CD4-positive, alpha-beta T cell treated with Interleukin-6 for 4 hours (primary cell): ENCODE measurements around the gene TEAD2.
"Not testable (repeated sequence)": the region's sequence is repeated elsewhere in the genome, so short reads cannot be mapped to it uniquely, and the experiment has no call there.

Experiments
- DNase-seq: peaks from one replicate; pipeline ENCODE4 v3.0.0-alpha.2; 2020; ENCODE audit warnings: mixed read lengths

The TEAD2 gene

DNA sequence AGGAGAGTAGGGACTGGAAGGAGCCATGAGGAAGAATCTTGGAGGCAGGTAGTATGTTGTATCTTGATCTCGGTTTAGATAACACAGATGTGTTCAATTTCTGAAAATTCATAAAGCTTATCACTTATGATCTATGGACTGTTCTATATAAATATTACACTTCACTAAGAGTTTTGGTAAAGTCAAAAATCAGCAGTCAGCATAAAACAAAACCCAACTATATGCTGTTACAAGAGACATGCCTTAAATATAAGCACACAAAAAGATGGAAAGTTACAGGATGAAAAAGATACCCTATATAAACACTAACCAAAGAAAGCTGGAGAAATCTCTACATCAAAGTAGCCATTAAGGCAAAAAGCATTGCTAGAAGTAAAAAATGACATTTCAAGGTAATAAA, 21.4 kb upstream of the TEAD2 start:
- no peak for DNase-seq

DNA sequence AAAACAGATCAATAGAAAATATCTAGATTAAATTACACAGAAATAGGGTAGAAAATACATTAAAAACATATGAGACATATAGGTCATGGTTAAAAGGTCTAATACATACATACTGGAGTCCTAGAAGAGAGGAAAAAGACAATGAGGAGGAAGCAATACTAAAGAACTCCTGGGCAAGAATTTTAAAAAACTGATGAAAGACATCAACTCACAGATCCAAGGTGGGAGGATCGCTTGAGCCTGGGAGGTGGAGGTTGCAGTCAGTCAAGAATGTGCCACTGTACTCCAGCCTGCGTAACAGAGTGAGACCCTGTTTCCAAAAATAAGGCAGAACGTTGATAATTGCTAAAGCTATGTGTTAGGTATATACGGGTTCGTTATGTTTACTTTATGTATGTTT, 20.4 kb upstream of the TEAD2 start:
- DNase-seq: no peak

DNA sequence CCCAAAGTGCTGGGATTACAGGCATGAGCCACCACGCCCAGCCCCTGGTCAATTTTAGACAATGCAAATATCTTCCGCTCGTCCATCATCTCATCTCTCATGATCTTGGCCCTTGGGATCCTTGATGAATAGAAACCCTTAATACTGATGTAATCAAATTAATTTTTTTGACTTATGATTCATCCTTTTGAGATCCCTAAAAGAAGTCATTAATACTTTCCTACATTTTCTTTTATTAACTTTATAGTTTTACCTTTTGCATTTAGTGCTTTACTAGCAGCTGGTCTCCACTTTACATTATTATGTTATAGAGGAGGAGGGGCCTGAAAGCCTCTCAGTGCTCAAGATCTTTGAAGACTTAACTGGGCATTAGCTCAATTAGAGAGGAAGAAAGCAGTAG, 18.2 kb upstream of the TEAD2 start:
- no peak for DNase-seq

DNA sequence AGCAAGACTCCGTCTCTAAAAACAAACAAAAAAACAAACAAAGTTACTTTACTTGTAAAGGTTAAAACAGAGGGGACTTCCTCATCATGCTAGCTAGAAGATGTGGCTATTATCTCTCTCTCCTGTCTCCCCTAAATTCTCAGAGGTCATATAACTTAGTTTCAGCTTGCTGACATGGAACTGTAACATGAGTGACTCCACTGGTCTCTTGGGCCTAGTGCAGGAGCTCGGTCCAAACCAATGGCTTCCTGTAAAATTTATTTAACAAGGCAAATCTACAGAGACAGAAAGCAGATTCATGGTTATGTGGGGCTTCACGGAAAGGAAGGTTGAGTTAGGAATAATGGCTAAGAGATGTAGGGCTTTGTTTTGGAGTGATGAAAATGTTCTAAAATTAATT, 16.3 kb upstream of the TEAD2 start:
- no peak for DNase-seq

DNA sequence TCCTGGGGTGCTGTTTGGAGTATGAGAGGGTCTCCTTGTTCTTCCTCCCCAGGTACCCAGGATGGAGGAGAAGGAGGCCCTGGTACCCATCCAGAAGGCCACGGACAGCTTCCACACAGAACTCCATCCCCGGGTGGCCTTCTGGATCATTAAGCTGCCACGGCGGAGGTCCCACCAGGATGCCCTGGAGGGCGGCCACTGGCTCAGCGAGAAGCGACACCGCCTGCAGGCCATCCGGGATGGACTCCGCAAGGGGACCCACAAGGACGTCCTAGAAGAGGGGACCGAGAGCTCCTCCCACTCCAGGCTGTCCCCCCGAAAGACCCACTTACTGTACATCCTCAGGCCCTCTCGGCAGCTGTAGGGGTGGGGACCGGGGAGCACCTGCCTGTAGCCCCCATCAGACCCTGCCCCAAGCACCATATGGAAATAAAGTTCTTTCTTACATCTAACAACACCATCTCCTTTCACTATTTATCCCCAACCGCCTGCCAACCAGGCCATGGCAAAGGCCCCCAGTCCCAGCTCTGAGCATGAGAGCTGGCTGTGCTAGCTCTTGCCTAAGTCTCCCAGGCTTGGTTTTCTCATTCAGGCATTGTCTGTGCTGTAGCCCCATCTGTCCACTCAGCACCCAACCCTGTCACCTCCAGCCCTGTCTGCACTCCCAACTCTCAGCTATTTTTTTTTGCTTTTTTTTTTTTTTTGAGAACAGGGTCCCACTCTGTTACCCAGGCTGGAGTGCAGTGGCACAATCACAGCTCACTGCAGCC, 12.6 kb upstream of the TEAD2 start:
- no peak for DNase-seq

DNA sequence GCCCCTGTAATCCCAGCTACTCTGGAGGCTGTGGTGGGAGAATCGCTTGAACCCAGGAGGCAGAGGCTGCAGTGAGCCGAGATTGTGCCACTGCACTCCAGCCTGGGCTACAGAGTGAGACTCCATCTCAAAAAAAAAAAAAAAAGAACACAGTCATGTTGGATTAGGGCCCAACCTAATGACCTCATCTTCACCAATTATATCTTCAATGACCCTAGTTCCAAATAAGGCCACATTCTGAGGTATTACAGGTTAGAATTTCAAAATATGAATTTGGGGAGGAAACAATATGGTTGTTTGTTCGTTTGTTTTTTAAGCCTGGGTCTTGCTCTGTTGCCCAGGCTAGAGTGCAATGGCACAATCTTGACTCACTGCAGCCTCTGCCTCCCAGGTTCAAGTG, 11.0 kb upstream of the TEAD2 start:
- DNase-seq: not testable (repeated sequence)

DNA sequence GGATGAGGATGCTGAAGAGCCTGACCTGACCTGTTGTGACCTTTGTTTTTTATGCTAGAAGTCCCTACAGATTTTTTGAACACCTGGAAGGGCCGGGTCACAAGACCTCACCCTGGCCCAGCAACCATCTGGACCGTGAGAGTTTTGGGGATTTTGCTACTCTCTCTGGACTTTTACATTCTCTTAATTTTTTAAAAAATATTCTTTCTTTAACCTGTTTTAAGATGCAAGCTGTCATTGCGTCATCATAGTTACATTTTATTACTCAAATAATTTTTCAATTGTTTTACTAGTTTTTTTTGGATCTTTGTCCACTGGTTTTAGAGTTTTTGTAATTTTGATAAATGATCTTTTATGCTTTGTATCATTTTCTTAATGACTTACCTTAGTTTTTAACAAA, 9.0 kb upstream of the TEAD2 start:
- no peak for DNase-seq

DNA sequence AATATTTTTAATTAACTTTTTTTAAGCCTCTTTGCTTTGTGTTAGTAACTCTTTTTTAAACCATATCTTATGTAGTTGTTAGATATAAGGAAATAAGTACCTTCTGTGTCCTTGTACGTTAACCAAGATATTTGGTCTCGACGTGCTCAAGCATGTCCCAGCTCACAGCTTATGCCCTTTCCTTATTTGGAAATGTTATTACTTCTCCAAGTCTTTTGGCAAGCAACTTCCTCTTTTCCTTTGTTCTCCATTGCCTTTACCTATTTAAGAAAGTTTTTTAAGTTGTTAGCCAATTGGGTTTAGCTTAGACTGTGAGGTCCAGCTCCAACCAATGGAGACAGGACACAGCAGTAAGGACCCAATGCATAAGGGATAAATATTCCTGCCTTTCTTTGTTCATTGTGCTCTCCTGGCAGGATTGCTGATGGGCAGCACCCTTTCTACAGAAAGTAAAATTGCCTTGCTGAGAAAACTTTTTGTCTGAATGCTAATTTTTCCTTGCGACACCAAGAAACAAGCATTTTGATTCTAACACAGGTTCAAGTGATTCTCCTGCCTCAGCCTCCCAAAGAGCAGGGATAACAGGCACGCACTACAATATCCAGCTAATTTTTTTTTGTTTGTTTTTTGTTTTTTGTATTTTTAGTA, 6.6 kb upstream of the TEAD2 start:
- no peak for DNase-seq

DNA sequence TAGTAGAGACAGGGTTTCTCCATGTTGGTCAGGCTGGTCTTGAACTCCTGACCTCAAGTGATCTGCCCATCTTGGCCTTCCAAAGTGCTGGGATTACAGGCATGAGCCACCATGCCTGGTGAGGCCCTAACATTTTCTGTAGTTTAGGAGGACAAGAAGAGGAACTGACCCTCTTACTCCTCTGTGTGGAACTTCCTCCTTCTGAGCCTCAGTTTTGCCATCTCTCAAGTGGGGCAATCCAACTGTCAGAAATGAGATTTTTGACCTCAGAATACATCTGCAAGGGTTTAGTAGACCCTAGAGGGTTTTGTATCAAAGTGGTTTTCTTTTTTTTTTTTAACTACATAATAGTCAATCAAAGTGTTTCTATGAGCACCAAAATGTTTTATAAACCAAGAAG, 3.9 kb upstream of the TEAD2 start:
- no peak for DNase-seq

DNA sequence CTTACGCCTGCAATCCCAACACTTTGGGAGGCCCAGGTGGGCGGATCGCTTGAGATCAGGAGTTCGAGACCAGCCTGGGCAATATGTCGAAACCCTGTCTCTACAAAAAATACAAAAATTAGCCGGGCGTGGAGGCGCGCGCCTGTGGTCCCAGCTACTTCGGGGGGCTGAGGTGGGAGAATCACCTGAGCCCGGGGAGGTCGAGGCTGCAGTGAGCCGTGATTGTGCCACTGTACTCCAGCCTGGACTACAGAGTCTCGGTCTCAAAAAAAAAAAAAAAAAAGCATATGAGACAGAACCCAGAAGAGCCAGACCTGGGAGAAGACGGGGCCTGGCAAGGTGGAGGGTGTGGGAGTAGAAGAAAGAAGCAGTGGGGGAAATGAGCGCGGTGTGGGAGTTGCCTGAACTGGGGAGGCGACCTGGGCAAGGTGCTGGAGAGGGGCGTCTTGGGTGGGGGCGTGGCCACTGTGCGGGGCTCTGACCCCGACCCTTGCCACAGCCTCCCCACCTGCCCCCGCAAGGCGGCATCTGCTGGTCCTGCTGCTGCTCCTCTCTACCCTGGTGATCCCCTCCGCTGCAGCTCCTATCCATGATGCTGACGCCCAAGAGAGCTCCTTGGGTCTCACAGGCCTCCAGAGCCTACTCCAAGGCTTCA, 2.0 kb upstream of the TEAD2 start:
- no peak for DNase-seq

DNA sequence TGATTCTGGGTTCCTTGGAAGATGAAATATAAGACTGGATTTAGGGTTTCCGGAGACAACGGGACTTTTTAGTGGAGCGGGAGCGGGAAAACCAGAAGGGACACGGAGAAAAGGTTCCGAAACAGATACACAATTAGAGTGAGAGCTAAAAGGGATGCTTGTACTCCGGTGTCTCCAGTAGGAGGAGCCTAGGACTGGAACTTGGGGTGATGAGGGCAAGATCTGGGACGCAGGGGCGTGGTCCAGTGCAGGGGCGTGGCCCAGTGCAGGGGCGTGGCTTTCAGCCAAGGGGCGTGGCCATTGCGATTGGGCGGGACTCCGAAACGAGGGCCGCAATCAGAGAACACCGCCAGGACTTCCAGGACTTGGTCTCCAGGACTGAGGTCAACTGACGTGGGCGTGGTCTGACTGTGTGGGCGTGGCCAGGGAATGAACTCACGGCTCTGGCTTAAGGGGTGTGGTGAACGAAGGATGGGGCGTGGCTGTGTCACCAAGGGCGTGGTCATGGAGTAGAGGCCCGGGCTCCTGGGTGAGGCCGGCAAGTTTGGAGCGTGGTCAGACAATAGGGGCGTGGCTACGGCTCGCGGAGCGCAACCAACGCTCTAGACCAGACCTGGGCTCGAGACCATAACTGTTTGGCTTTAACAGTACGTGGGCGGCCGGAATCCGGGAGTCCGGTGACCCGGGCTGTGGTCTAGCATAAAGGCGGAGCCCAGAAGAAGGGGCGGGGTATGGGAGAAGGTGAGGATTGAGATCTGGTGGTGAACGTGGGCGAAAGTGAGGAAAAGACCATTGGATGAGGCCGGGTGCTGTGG, 1.3 kb upstream of the TEAD2 start, which contains the start of gene DKKL1:
Gene DKKL1 (plus strand): TSS at position 610 of the 815 bp plus-strand sequence. CDS start 122 bp downstream, at position 732.
- DNase-seq: peak; percentile 53

DNA sequence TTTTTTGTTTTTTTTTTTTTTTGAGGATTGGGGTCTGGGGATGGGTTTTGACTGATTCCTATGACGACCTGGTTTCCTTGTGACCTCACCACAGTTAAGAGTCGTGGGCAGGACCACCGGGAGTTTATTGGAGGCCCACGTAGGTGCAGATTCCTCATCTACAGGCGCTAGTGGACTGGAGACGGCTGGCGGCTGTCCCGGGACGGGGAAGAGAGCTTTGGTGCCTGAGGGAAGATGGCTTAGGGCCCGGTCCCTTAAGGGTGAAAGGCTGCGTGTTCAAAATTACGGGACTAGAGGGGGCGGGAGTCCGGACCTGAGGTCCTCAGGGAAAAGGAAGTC, 682 bp upstream of the TEAD2 start:
- no peak for DNase-seq

DNA sequence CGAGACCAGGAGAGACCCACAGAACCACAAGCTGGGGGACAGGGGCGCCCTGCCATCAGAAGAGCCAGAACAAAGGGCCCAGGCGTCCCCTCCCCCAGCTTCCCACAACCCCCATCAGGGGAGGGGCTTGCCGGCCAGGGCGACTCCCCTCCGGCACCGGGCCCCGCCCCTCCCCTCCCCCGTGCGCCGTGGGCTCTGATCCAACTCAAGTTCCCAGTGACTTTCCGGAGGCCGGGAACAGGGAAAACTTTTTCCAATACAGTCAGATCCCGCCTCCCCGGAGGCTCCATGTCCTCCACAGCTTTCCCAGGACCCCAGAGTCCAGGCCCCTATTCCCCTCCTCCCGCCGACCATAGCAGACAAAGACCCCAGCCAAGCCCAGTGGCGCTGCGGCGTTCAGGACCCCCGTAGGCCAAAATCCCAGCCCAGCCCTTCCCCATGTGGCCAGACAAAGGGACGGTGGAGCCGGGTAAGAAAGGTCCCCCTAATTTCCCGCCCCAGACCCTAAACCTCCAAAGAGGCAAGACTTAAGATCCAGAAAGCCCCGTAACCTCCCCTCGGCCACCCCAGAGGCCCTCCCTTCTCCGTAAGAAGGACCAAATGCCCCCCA, 673 bp downstream of the TEAD2 start:
- DNase-seq: peak; percentile 24

DNA sequence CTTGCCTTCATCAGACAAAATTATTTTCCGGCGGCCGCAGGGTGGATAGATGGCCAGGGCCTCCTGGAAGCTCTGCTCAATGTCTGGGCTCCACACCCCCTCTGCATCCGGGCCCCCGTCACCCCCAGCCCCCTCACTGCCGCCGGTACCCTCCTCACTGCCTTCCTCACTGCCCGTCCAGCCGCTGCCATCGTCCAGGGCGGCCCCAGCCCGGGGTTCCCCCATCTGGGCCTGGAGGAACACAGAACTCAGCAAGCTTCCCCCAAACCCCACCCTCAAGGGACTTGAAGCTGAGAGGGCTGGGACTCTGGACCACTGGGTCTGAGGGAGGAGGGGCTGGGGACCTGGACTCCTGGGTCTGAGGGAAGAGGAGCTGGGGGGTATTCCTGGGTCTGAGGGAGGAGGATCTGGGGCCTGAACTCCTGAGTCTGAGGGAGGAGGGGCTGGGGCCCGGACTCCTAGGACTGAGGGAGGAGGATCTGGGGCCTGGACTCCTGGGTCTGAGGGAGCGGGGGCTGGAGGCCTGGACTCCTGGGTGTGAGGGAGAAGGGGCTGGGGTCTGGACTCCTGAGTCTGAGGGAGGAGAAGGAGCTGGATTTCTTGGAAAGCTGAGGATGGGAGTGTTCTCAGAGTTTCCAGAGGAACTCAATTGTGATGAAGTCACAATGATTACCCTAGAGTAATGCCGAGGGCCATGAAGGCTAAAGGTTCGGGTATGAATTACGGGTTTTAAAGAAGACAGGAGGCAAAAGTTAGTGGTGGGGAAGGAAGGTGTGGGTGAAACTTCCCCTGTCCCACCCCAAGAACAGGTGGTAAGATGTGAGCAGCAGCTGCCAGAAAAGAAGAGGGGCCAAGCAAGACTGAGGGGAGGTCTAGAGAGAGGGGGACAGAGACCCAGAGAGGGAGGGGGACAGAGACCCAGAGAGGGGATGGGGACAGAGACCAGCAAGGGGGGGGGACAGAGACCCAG, 2.1 kb downstream of the TEAD2 start:
- no peak for DNase-seq

DNA sequence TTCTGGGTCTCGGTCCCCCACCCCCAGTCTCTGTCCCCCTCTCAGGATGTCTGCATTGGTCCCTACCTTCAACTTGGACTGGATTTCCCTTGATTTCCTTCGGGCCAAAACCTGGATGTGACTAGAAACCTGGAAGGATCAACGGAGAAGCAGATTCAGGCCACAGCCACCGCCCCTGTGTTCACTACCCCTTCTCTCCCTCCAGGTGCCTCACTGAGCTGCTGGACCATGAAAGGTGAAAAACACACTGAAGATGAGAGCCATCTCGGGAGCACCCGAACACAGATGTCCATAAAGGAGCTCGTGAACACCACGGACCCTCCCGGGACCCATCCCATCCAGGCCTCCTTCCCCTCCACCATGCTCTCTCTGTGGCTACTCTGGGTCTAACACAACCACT, 5.0 kb downstream of the TEAD2 start:
- DNase-seq: no peak

DNA sequence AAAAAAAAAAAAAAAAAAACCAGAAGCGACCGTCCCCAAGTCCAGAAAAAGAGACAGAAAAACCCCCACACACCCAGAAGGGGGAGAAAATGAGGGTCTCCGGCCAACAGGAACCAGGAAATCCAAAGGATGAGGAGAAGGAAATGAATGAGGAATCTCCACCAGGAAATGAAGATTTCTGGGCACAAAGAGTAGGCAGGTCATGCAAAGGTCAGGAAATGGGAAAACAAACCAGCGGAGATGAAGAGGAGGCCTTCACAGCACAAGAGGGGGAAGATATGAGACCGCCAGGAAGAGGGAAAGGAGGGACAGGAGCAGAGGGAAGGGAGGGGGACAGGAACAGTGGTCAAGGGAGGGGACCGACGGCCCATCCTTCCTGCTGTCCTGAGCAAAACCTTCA, 5.8 kb downstream of the TEAD2 start:
- DNase-seq: no peak

DNA sequence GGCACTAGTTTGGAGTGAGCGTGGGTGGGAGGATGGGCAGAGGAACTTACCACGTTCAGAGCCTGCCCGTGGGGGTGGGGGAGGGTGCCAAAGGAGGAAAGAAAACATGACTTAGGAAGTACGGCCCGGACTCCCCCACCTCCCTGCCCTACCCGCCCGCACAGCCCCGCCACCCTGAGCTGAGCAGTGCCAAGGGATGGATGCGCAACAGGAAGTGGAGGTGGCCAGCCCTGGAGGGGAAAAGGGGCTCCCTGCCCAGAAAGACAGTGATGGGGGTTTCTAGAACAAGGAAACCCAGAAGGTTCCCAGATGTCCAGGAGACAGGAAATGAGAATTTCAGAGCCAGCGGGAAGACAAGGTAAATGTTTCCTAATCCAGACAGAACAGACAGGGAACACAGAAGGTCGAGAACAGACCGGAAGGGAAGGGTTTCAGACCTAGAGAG, 6.3 kb downstream of the TEAD2 start:
- DNase-seq: no peak

DNA sequence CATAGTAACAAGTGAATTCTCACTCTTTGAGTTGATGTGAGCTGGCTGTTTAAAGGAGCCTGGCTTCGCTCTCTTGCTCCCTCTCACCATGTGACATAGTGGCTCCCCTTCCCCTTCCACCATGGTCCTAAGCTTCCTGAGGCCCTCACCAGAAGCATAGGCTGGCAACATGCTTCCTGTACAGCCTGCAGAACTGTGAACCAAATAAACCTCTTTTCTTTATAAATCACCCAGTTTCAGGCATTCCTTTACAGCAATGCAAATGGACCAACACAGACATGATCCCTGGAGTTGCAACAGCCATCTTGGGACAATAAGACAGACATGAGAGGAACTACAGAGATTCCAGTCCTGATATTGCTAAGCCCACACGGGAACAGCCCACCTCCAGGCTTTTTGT, 12.6 kb downstream of the TEAD2 start:
- no peak for DNase-seq

DNA sequence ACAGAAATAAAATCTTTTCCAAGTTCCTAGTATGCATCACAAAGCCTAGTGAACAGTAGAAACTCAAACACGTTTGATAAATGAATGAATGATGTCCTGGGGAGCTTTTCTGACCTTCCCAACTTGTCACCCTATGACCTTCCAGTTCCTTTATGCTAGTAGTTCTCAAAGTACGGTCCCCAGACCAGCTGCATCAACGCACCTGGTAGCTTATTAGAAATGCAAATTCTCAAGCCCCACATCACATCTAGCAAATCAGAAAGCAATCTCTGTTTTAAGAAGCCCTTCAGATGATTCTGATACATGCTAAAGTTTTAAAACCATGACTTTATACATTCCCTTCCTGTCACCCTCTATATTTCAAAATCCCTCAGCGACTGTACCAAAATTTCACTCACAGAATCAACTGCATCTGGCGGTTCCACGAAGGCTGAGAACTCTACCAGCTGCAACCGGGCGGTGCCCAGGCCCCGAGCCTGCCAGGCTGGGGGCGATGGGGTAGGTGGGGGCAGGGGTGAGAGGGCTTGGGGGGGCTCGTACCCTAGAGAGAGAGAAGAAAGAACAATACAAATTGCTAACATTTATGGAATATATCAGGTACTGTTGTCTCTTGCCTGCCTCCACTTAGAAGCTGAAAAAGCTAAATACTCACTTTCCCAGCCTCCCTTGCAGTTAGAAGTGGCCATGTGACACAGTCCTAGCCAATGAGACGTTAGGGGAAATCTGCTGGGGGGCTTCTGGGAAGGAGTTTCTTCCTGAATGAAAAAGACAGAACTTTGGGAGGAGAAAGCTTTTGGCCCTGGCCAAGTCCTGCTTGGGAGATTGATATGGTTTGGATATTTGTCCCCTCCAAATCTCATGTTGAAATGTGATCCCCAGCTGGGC, 13.7 kb downstream of the TEAD2 start:
- no peak for DNase-seq

DNA sequence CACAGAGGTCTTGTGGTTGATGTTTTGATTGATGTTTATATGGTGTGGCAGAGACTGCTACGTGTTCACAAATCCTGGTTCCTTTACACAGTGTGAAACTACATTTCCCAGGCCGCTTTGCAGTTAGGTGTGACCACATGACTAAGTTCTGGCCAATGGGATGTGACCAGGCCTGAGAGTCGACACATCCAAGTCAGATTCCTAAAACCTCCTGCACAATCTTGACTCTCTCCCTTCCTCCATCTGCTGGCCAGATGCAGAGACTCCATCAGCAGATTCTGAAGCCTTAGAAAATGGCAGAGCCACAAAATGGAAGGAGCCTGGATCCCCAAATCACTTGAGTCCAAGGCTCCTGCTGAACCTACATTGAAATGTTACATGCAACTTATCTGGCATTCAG, 14.4 kb downstream of the TEAD2 start:
- no peak for DNase-seq

DNA sequence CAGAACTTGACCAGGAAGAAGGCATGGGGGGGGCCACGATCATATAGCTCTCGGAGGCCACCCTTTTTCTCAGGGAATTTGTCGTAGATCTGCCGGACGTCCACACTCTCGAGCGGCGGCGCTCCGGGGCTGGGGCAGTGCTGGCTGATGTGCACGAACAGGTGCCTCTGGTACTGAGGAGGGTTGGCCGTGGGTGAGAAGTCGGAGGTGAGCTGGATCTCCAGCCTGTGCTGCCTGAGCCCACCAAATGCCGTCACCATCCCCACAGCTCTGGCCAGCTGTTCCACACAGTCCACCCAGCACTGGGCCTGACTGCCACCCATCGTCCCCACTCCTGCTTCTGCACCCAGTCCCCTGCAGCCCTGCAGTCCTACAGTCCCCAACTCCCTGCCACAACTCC, 15.0 kb downstream of the TEAD2 start:
- no peak for DNase-seq
